ENCODE data around the gene NCK2. TPM values are rescaled to one million over a fixed set of nuclear protein-coding genes. Genes with fewer than 3 reads are reported as not detected.

Gene NCK2
- polyA plus RNA-seq, 1 experiment = 20.5 TPM

DNA sequence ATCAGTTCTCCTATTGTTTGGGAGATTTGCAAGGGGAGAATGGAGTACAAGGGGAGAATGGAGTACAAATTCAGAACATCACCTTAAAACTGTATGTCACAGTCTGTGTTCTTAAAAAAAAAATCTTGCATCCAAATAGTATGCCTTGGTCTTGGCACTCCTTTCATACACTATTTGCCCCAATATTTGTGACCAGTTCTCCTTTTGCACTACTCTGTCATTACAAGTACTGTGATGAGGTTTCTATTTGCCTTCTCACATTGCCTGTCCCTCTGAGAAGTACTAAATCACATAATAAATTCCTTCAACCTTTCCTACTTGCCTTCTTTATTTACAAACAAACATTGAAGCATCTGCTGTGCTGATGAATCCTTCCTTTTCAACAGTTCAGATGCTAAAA lies 36.0 kb upstream of the NCK2 start:
- peaks cover 3% of the 10 kb centered on the region for H3K27me3 ChIP-seq (ENCODE audit: control insufficient read depth, insufficient read depth, low read length)
- ChIA-PET POLR2A (no interaction called here), CTCF (no interaction called here)
- H3K27ac ChIP-seq (ENCODE audit: low read depth, low read length) = no peak overlapping the region
- no peak overlapping the region for H3K4me3 ChIP-seq (ENCODE audit: low read depth, low read length)
- H3K9me3 ChIP-seq (ENCODE audit: control insufficient read depth, insufficient read depth, low read length) = no peaks in the 10 kb centered on the region
- no peak for DNase-seq (ENCODE audit: low read depth, low spot score)
- TF ChIP-seq, protein P1, sequence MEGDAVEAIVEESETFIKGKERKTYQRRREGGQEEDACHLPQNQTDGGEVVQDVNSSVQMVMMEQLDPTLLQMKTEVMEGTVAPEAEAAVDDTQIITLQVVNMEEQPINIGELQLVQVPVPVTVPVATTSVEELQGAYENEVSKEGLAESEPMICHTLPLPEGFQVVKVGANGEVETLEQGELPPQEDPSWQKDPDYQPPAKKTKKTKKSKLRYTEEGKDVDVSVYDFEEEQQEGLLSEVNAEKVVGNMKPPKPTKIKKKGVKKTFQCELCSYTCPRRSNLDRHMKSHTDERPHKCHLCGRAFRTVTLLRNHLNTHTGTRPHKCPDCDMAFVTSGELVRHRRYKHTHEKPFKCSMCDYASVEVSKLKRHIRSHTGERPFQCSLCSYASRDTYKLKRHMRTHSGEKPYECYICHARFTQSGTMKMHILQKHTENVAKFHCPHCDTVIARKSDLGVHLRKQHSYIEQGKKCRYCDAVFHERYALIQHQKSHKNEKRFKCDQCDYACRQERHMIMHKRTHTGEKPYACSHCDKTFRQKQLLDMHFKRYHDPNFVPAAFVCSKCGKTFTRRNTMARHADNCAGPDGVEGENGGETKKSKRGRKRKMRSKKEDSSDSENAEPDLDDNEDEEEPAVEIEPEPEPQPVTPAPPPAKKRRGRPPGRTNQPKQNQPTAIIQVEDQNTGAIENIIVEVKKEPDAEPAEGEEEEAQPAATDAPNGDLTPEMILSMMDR (IDR thresholded peaks at IDR 0.05; ENCODE audit: low read depth, low read length) = no peak

DNA sequence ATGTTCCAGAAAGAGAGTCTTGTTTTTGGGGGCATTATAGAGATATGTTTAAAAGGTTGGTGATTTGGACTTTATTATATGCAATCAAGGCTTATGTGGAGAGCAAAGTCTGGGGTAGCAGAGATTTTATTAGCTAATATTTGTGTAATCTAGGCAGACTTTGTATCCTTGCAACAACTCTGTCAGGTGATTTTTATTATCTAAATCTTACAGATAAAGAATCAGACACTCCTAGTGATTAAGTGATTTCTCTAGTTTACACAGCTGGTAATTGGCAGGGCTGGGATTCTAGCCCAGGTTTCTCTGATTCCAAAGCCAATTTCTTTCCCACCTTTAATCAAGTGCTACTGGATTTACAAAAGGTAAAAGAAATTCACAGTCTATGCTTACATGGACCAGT lies 33.3 kb upstream of the NCK2 start:
- DNase-seq (ENCODE audit: low read depth, low spot score) = no peak
- Histone ChIP-seq H3K4me3 (ENCODE audit: low read depth, low read length) (no peak overlapping the region), H3K9me3 (ENCODE audit: control insufficient read depth, insufficient read depth, low read length) (no peaks in the 10 kb centered on the region), H3K27ac (ENCODE audit: low read depth, low read length) (no peak overlapping the region), H3K27me3 (ENCODE audit: control insufficient read depth, insufficient read depth, low read length) (peaks cover 3% of the 10 kb centered on the region)
- ChIA-PET CTCF (no interaction called here), POLR2A (no interaction called here)
- TF ChIP-seq, protein P1 (IDR thresholded peaks at IDR 0.05; ENCODE audit: low read depth, low read length) = no peak

GRCh38 chr2:105712166-105712915 lies 32.4 kb upstream of the NCK2 start:
- Histone ChIP-seq H3K4me3 (ENCODE audit: low read depth, low read length) (no peak overlapping the region), H3K27me3 (ENCODE audit: control insufficient read depth, insufficient read depth, low read length) (peaks cover 3% of the 10 kb centered on the region), H3K9me3 (ENCODE audit: control insufficient read depth, insufficient read depth, low read length) (no peaks in the 10 kb centered on the region), H3K27ac (ENCODE audit: low read depth, low read length) (no peak overlapping the region)
- no peak for DNase-seq (ENCODE audit: low read depth, low spot score)
- ChIA-PET POLR2A (no interaction called here), CTCF (no interaction called here)
- TF ChIP-seq, protein P1 (IDR thresholded peaks at IDR 0.05; ENCODE audit: low read depth, low read length) = no peak

DNA sequence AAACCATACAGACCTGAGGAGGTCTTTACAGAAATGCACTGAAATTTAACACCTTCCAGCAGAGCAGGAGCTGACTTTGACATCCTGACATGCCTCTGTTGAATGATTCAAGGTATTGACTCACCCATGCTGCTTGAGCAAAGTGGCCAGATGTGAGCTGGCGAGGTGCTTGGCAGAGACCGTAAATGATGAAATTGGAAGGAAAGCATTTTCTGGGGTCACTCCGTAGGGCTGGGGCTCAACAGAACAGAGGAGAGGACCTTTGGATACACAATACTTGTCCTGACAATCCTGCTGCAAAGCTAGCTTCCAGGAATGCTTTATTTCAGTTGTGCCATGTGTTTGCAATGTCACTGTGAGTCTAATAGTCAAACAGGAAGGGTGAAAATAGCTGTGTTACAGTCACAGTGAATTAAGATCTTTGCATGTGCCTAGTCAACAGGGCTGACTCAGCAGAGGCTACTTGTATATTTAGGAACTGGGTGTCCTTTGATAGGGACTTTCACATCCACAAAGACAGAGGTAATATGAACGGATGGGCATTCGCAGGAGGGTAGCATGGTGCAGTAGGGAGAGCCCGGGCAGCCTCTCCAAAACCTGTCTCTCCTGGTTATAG lies 31.6 kb upstream of the NCK2 start:
- peaks cover 2% of the 10 kb centered on the region for H3K27me3 ChIP-seq (ENCODE audit: control insufficient read depth, insufficient read depth, low read length)
- no peak for DNase-seq (ENCODE audit: low read depth, low spot score)
- no peak overlapping the region for H3K4me3 ChIP-seq (ENCODE audit: low read depth, low read length)
- TF ChIP-seq, protein P1 (IDR thresholded peaks at IDR 0.05; ENCODE audit: low read depth, low read length) = no peak
- POLR2A ChIA-PET = no interaction called here
- CTCF ChIA-PET = no interaction called here
- H3K9me3 ChIP-seq (ENCODE audit: control insufficient read depth, insufficient read depth, low read length) = no peaks in the 10 kb centered on the region
- H3K27ac ChIP-seq (ENCODE audit: low read depth, low read length) = no peak overlapping the region

DNA sequence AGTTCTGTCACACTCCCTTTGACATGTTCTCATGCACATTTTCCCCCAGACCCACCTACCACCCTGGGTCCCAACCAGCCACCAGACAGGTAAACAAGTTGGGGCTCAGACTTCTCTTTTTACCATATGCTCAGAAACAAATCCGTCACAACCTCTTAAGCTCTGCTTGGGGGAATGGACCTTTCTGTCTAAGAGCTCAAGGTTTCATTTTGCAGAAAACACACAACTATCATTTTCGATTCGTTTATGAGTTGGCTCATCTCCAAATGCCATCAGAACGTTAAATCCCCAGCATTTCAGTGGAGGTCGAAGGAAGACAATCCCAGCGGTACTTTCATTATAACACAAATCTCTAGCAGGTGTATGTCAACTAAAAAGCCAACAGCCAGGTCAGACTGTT lies 30.6 kb upstream of the NCK2 start:
- POLR2A ChIA-PET = no interaction called here
- Histone ChIP-seq H3K27me3 (ENCODE audit: control insufficient read depth, insufficient read depth, low read length) (peaks cover 4% of the 10 kb centered on the region), H3K27ac (ENCODE audit: low read depth, low read length) (no peak overlapping the region), H3K9me3 (ENCODE audit: control insufficient read depth, insufficient read depth, low read length) (no peaks in the 10 kb centered on the region), H3K4me3 (ENCODE audit: low read depth, low read length) (no peak overlapping the region)
- CTCF ChIA-PET = no interaction called here
- TF ChIP-seq, protein P1 (IDR thresholded peaks at IDR 0.05; ENCODE audit: low read depth, low read length) = no peak
- no peak for DNase-seq (ENCODE audit: low read depth, low spot score)
